GM23338 (cell line): ENCODE data around the gene MUC13. TPM values are rescaled to one million over a fixed set of nuclear protein-coding genes. Genes with fewer than 3 reads are reported as not detected.

Experiments used
- ATAC-seq: fragments of 200-7000 bp; cut with Tn5 transposase; 3 replicates; pipeline ENCODE4 v1.9.1; 2020
- DNase-seq: peaks from one replicate; pipeline ENCODE4 v3.0.0-alpha.2; 2015; ENCODE audit warnings: low spot score
- H2AFZ ChIP-seq: fragments of 200-600 bp; sonication (generic); 2 replicates; pipeline ENCODE4 v1.8.0; 2016; ENCODE audit warnings: antibody characterized with exemption, mild to moderate bottlenecking, moderate library complexity
- H3F3A ChIP-seq: fragments of 200-600 bp; sonication (generic); replicated peaks from 2 replicates; pipeline ENCODE4 v1.8.0; 2017; ENCODE audit warnings: antibody characterized with exemption, mixed run types, low read depth
- H3K27ac ChIP-seq: fragments of 200-600 bp; sonication (generic); 2 replicates; pipeline ENCODE4 v1.6.1; 2016; ENCODE audit warnings: low read depth
- H3K27me3 ChIP-seq: fragments of 200-600 bp; sonication (generic); 2 replicates; pipeline ENCODE4 v1.8.0; 2016; ENCODE audit warnings: mild to moderate bottlenecking, mixed run types, moderate library complexity; ENCODE audit not compliant: insufficient read depth
- H3K36me3 ChIP-seq: fragments of 200-600 bp; sonication (generic); 2 replicates; pipeline ENCODE4 v1.8.0; 2016; ENCODE audit warnings: mild to moderate bottlenecking; ENCODE audit not compliant: insufficient read depth
- H3K4me1 ChIP-seq: fragments of 200-600 bp; sonication (generic); 2 replicates; pipeline ENCODE4 v1.8.0; 2016; ENCODE audit warnings: mild to moderate bottlenecking, moderate library complexity; ENCODE audit not compliant: insufficient read depth
- H3K4me2 ChIP-seq: fragments of 200-600 bp; sonication (generic); 2 replicates; pipeline ENCODE4 v1.7.1; 2017; ENCODE audit warnings: mixed run types
- H3K4me3 ChIP-seq: fragments of 200-600 bp; sonication (generic); 2 replicates; pipeline ENCODE4 v1.6.1; 2016; ENCODE audit warnings: mixed run types
- H3K79me2 ChIP-seq: fragments of 200-600 bp; sonication (generic); replicated peaks from 2 replicates; pipeline ENCODE4 v1.8.0; 2017; ENCODE audit warnings: mild to moderate bottlenecking; ENCODE audit not compliant: insufficient read depth
- H3K9me2 ChIP-seq: fragments of 200-600 bp; sonication (generic); 2 replicates; pipeline ENCODE4 v1.8.0; 2017; ENCODE audit not compliant: insufficient read depth
- H4K20me1 ChIP-seq: fragments of 200-600 bp; sonication (generic); replicated peaks from 2 replicates; pipeline ENCODE4 v1.8.0; 2017; ENCODE audit warnings: mild to moderate bottlenecking; ENCODE audit not compliant: insufficient read depth
- H3K27ac Mint-ChIP-seq: 2 replicates; pipeline ENCODE4 v1.8.0; 2020; ENCODE audit warnings: inconsistent platforms, mild to moderate bottlenecking, moderate library complexity, mixed read lengths
- H3K27me3 Mint-ChIP-seq: 3 replicates; pipeline ENCODE4 v1.8.0; 2022; ENCODE audit warnings: low read depth, mild to moderate bottlenecking, moderate library complexity, mixed read lengths, inconsistent platforms; ENCODE audit not compliant: insufficient read depth, poor library complexity
- H3K36me3 Mint-ChIP-seq: 3 replicates; pipeline ENCODE4 v1.8.0; 2021; ENCODE audit warnings: low read depth, mild to moderate bottlenecking, inconsistent platforms, moderate library complexity, mixed read lengths
- H3K4me1 Mint-ChIP-seq: 3 replicates; pipeline ENCODE4 v1.8.0; 2020; ENCODE audit warnings: mild to moderate bottlenecking, inconsistent platforms, mixed read lengths
- H3K4me3 Mint-ChIP-seq: 3 replicates; pipeline ENCODE4 v1.8.0; 2021; ENCODE audit warnings: moderate library complexity, mild to moderate bottlenecking, inconsistent platforms, mixed read lengths
- H3K9me3 Mint-ChIP-seq: 3 replicates; pipeline ENCODE4 v1.8.0; 2020; ENCODE audit warnings: moderate library complexity, mild to moderate bottlenecking, inconsistent platforms, mixed read lengths
- CREB1 ChIP-seq: fragments of 250-450 bp; sonication (Bioruptor Pico); IDR thresholded peaks from 2 replicates; pipeline ENCODE4 v1.5.0; 2020; ENCODE audit warnings: low read depth, mild to moderate bottlenecking, moderate library complexity
- CTCF ChIP-seq, 2 experiments: fragments of 200-600 bp in 1 of 2; sonication (generic) in 1 of 2; conservative IDR thresholded peaks; 2 replicates each; pipeline versions ENCODE4 v1.5.1 to v1.6.1; 2016 to 2017; ENCODE audit warnings: antibody characterized with exemption in 2 of 2, low read depth in 2 of 2, mild to moderate bottlenecking in 2 of 2, moderate library complexity in 1 of 2
- ETS1 ChIP-seq: IDR thresholded peaks from 2 replicates; pipeline ENCODE4 v1.6.1; 2016; ENCODE audit warnings: antibody characterized with exemption
- EZH2 ChIP-seq: fragments of 200-600 bp; sonication (generic); IDR thresholded peaks from one replicate; pipeline ENCODE4 v1.8.0; 2017; ENCODE audit warnings: antibody characterized with exemption, mild to moderate bottlenecking, low read depth; ENCODE audit not compliant: unreplicated experiment
- EZH2phosphoT487 ChIP-seq: fragments of 200-600 bp; sonication (generic); IDR thresholded peaks from one replicate; pipeline ENCODE4 v1.8.1; 2018; ENCODE audit warnings: antibody characterized with exemption; ENCODE audit not compliant: unreplicated experiment
- JUNB ChIP-seq: IDR thresholded peaks from one replicate; pipeline ENCODE4 v1.6.1; 2016; ENCODE audit warnings: antibody characterized with exemption; ENCODE audit not compliant: unreplicated experiment
- NANOG ChIP-seq: IDR thresholded peaks from 2 replicates; pipeline ENCODE4 v1.6.1; 2016; ENCODE audit warnings: antibody characterized with exemption, borderline replicate concordance
- POLR2AphosphoS5 ChIP-seq: IDR thresholded peaks from 2 replicates; pipeline ENCODE4 v1.6.1; 2016; ENCODE audit warnings: antibody characterized with exemption, low read depth
- REST ChIP-seq: IDR thresholded peaks from one replicate; pipeline ENCODE4 v1.6.1; 2018; ENCODE audit warnings: antibody characterized with exemption; ENCODE audit not compliant: unreplicated experiment
- STAT1 ChIP-seq: IDR thresholded peaks from one replicate; pipeline ENCODE4 v1.6.1; 2016; ENCODE audit warnings: antibody characterized with exemption; ENCODE audit not compliant: unreplicated experiment
- ZNF114 ChIP-seq: fragments of 250-450 bp; sonication (Bioruptor Pico); IDR thresholded peaks from 2 replicates; pipeline ENCODE4 v1.5.0; 2020; ENCODE audit warnings: mild to moderate bottlenecking, moderate library complexity
- ZNF331 ChIP-seq: fragments of 250-450 bp; sonication (Bioruptor Pico); IDR thresholded peaks from 2 replicates; pipeline ENCODE4 v1.5.0; 2020; ENCODE audit warnings: low read depth, mild to moderate bottlenecking, moderate library complexity
- ZNF462 ChIP-seq: fragments of 250-450 bp; sonication (Bioruptor Pico); IDR thresholded peaks from 2 replicates; pipeline ENCODE4 v1.5.0; 2020; ENCODE audit warnings: mild to moderate bottlenecking, moderate library complexity
- polyA plus RNA-seq: library from polyadenylated mRNA; unstranded; fragments of >200 nt; fragmentation: Nextera tagmentation; extraction: Ambion mirVana; gene quantifications from 2 replicates; pipeline ENCODE4 v1.2.1, GENCODE V29; 2016
- total RNA-seq: library from RNA; depleted of rRNA; stranded (reverse); fragments of >200 nt; shearing (Covaris generic); gene quantifications from 2 replicates; pipeline ENCODE4 v1.2.3, GENCODE V29; 2014

MUC13 gene
- total and polyA plus RNA-seq, 2 experiments from 2014 or later = not detected

- Histone ChIP-seq H3K9me2 (no peaks in the 10 kb centered on the region), H3K4me2 (no peak overlapping the region), H3K4me3 (no peak overlapping the region), H3K36me3 (no peaks in the 10 kb centered on the region), H3K4me1 (no peaks in the 10 kb centered on the region), H3F3A (no peaks in the 10 kb centered on the region), H3K79me2 (no peaks in the 10 kb centered on the region), H4K20me1 (no peaks in the 10 kb centered on the region), H3K27me3 (no peaks in the 10 kb centered on the region), H2AFZ (no peak overlapping the region), H3K27ac (no peak overlapping the region)
- Mint-ChIP-seq H3K27ac (no peak overlapping the region), H3K9me3 (no peaks in the 10 kb centered on the region; the same call in 2 of the 3 replicates), H3K27me3 (no peaks in the 10 kb centered on the region), H3K36me3 (peaks cover 16% of the 10 kb centered on the region; the same call in 2 of the 3 replicates), H3K4me3 (no peak overlapping the region), H3K4me1 (no peaks in the 10 kb centered on the region)
- DNase-seq = no peak
- ATAC-seq = no peak
- no peak for TF ChIP-seq CTCF (conservative IDR thresholded peaks at IDR 0.05; ENCODE audit: low read depth in 2 of 2)
- no peak for TF ChIP-seq ETS1
- TF ChIP-seq REST = no peak
- no peak for TF ChIP-seq POLR2AphosphoS5
- TF ChIP-seq JUNB = no peak
- no peak for TF ChIP-seq ZNF462 (CRISPR knock-in tag)
- TF ChIP-seq EZH2 = no peak
- TF ChIP-seq CREB1 = no peak
- no peak for TF ChIP-seq ZNF114 (CRISPR knock-in tag)
- no peak for TF ChIP-seq NANOG
- TF ChIP-seq ZNF331 = no peak
- TF ChIP-seq STAT1 = no peak
- TF ChIP-seq EZH2phosphoT487 = no peak
These were observed 41.8 kb upstream of the MUC13 start for GRCh38 chr3:124976383-124976782.
